Stimulated activated CD8-positive, alpha-beta memory T cell treated with anti-CD3 and anti-CD28 coated beads, Interleukin-2, amount 100 ng/mL, for 48 hours (primary cell): ENCODE data around the gene APMAP.

Experiments
- DNase-seq, 2 donors: peaks; one replicate each; pipeline ENCODE4 v3.0.0-alpha.2; 2020; ENCODE audit warnings: low read depth in 2 of 2

The APMAP gene

DNA sequence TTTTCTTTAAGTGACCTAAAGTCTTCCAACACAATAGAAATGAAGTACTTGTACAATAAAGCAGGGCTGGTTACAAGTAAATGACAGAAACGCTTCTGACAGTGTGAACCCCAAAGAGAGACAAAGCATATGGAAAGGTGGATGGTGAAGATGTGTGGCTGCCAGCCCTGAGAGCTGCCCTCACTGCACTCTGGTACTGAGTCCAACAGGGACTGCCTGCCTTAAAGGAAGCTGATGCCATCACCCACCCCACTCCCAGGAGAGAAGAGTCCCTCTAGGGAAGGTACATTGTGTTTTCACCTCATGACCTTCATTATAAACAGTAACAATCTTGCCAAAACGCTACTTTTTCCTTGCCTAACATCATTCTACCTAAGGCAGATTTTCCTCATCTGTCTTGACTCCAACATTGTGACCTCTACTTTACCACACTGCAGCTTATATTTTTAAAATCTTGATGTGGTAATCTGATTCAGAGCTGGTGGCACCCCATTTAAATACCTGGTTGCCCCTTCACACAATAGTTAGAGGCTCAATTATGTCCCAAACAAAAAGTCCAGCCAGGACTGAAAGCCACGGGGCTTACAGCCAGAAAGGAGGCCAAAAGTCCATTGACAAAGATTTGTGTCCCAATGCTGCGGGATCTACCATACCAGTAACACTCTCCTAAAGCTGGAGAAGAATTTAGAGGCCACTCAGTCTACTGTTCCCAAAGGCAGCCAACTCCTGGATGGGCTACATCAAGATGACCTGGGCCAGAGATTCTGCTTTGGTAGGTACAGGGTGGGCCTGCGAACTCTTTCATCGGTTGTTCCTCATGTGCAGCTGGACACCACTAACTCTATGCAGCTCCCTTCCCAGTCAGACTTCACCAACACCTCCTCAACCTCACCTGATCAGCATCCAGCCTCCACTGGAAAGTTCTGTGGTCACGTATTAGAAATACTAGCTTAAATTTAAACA, 4.4 kb downstream of the APMAP start:
- no peak for DNase-seq

DNA sequence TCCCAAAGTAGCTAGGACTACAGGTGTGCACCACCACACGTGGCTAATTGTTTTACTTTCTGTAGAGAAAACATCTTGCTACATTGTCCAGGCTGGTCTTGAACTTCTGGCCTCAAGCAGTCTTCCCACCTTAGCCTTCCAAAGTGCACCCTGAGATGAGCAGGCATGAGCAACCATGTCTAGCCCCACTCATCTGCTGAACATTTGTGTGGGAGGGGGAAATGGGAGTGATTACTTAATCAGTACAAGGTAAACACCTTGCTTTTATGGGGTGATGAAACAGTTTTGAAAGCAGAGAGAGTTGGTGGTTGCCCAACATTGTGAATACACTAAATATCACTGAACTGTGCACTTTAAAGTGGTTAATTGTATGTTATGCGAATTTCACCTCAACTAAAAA, 5.3 kb downstream of the APMAP start:
- DNase-seq: no peak

DNA sequence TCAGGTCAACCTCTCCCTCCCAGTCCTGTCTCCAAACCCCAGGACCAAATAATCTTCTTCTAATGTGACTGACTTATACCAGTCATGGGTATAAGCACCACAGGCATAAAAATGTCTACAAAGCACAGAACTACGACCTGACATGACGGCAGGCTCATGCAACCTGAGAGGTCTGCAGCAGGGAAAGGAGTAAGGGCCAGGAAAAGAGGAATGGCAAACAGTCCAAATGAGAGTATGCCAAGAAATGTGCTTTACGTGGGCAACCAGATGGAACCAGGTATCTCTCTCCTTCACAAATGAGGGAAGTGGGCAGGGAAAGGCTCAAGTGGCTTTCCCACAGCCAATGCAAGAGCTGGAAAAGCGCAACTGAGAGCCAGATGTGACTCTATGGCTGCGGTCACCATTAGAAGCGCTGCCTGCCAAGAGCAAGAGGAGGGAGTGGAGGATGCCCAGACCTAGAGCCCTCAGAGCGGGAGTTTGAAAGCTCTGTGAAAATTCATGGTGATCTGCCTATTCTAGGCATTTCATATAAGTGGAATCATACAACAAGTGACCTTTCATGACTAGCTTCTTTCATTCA, 6.0 kb downstream of the APMAP start:
- no peak for DNase-seq

DNA sequence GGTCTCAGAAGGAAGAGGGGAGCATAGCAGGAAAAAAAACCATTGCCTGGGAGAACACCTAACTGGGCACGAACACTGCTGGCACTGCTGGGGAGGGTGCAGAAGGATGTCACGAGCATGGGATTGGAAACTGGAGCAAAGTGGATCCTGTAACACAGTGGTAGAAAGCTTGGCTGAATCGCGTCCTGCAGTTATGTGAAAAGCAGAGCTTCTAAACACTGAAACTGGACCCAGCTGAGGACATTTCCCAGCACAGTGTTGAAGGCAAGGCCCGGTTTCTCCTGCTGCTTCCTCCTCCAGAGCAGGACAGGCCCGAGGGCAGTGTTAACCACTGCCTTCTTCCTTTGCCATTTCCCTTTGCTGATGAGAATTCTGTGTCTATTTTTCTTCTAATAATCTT, 6.7 kb downstream of the APMAP start:
- no peak for DNase-seq

DNA sequence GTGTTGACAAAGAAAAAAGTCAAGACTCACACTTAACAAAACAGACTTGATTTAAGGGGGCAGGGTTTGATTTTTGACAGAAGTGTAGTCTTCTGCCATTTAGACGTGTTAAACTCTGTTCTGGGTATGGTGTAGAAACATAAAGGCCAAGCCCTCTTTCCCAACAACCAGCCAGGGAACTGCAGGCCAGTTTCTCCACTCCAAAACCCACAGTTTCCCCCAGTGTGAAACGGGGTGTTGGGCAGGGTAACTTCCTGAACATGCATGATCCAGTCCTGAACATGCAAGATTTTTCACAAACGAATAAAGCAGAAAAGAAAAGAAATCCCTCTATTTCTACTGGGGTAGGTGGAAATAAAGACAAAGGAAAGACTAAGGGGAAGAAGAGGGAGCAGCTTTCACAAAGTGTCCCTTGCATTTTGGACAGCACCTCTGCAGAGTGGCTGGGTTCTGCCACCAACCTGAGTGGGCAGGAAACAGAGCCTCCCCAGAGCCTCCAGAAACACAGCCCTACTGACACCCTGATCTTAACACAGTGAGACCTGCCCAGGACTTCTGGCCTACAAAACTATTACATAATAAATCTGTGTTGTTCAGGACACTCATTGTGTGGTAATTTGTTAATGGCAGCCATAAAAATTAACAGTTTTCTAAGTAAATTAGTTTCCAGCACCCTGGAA, 7.5 kb downstream of the APMAP start:
- no peak for DNase-seq

DNA sequence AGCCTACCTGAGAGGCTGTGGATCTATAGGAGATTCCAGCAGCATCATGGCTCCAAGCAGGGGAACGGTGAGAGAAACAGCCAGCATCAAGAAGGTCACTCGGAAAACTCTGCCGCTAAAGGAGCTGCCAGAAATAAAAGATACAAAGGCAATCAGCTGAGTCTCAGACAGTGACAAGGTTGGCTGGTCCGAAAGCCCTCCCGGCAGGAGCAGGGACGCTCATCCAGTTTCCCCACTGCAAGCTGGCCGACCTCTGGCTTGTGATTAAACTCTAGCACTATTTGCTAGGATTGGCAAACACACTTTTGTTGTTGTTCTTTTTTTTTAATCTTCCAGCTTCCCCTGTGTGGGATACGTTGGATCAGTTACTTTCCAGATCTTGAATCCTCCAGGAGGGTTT, 8.7 kb downstream of the APMAP start:
- no peak for DNase-seq

DNA sequence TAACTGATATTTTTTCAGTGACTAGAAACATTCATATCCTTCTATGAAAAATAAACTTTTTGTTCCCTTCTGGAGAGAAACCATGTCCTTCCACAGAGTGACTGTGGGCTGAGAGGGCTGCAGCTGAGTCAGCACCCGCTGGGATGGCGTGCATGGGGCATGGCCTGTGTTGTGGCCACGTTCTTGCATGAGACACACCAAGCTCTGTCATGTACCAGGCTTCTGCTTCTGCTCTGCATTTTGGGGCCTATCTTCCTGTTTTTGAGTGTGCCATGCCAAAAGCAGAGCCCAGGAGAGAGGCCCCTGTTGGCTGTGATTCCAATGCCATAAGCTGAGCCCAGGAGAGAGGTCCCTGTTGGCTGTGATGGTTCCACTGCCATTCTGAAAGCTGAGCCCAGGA, 10.8 kb downstream of the APMAP start:
- DNase-seq: no peak

DNA sequence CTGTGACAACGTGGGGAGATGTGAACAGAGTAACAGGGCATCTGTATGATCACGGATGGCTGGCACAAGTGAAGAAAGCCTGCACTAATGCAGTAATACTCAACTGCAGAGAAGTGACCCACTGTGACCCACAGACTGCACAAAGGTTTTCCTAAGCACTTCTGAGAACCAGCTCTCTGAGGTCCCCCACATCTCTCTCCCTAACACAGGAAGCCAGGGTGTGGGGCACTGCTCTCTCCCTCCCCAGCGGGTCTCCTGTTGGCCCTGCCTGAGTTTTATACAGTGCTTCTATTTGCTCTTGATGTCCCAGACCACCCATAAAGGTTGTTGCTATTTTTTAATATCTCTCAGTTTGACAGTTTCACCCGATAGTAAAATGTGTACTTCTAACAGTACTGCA, 11.3 kb downstream of the APMAP start:
- no peak for DNase-seq

DNA sequence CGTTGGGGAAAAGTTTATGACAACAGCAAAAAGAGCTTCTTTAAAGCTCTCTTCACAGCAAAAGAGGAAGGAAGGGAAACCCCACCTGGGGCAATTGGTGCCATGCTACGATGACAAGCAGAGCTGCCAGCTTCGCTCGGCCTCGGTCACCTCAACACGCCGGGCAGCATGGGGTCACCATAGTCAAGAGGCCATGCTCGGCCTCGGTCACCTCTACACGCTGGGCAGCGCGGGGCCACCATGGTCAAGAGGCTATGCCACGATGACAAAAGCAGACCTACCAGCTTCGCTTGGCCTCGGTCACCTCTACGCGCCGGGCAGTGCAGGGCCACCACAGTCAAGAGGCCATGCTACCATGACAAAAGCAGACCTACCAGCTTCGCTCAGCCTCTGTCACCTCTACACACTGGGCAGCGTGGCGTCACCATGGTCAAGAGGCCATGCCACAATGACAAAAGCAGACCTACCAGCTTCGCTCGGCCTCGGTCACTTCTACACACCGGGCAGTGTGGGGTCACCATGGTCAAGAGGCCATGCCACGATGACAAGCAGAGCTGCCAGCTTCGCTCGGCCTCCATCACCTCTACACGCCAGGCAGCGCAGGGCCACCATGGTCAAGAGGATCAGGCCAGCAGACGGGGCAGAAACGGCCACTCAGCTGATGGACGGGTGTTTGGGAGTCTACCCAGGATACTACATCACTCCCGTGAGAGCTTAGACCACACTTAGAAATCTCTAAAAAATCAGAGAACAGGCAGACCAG, 12.1 kb downstream of the APMAP start:
- DNase-seq: no peak

DNA sequence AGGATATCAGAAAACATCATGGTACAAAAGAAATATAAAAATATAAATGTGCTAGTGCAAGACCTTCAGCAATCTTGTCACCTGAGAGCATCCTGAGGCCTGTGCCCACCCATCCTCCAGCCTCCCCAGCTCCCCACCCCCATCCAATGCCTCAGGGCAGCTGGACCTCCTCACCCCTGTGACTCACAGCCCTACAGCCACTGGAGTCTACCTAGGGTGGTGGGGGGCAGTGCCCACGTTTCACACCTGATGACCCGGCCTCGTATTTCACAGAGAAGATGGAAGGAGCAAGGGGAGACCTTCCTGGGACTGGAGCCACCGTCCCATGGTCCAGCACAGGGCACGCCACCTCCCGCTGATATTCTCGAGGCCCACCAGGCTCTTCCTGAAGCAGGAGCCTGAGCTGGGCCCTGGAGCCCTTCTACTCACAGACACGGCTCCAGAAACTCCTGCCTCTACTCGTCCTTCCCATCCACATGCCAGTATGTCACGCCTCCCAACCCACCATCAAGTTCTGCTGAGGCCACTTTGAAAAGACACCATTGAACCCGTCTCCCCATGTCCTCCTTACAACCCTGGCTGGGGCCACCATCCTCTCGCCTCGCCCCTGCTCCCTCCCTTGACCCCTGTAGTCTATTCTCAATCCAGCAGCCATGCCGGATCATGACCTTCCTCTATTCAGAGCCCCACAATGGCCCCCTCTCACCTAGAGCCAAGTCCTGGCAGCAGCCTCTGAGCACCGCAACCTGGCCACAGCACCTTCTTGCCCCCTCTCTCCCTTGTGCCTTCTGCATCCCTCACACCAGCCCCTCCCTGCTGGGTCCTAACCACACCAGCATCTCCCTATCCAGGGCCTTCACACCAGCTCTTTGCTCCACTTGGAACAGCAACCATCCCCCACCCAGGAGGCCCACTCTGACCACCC, 13.3 kb downstream of the APMAP start:
- DNase-seq: no peak

DNA sequence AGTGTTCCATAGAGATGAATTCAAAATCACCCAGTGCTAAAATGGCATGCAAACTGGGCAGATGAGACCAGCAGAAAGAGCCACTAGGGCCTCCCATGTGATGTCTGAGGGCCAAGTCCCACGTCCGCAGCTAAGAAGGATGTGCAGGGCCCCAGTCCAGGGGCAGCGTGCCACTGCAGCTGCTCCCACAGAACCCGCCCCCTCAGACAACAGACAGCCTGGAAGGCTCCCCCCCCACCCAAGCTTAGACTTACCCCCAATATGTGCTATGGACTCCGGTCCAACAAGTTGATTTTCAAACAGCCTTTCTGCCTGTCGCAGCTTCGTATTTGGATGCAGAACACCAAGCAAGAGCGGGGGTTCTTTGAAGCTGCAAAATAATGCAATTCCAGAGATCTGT, 14.0 kb downstream of the APMAP start:
- DNase-seq: no peak

DNA sequence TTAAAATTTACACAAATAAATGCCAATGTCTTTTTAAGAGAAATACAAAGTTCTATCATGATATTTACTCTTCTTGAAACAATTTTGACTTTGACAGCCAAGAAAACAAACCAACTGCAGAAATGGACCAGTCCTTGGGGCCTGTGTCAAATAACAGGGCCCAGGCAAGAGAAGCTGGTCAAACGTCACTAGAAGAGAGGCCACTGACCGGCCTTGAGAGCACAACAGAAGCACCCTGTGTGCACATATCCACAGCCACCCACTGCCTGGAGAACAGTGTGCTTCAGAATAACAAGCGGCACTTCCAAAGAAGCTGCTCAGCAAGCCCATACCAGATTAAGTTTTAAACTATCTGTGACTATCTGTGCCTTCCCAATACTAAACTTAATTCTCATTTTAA, 14.8 kb downstream of the APMAP start:
- DNase-seq: no peak

DNA sequence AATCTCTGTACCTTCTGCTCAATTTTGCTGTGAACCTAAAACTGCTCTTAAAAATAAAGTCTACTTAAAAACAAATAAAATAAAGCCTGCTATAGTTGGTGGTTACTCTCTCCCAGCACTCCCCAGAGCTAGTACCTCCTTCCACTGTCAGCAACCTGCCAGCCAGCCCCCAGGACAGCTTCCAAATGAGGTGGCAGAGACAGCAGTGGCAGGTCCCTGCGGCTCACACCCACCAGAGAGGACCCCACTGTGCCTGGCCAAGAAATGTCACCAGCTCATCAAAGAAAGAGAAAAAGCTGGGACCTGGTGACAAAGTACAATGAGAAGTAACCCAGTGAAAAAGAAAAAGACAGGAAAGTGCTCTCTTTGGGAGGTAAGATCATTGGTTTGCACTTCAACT, 15.2 kb downstream of the APMAP start:
- no peak for DNase-seq

DNA sequence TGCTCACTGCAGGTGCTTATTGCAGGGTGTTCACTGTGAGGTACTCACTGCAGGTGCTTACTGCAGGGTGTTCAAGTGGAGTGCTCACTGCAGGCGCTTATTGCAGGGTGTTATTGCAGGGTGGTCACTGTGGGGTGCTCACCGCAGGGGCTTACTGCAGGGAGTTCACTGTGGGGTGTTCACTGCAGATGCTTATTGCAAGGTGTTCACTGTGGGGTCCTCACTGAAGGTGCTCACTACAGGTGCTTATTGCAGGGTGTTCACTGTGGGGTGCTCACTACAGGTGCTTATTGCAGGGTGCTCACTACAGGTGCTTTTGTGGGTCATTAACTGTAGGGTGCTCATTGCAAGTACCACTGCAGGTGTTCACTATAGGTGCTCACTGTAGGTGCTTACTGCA, 20.2 kb downstream of the APMAP start:
- no peak for DNase-seq

DNA sequence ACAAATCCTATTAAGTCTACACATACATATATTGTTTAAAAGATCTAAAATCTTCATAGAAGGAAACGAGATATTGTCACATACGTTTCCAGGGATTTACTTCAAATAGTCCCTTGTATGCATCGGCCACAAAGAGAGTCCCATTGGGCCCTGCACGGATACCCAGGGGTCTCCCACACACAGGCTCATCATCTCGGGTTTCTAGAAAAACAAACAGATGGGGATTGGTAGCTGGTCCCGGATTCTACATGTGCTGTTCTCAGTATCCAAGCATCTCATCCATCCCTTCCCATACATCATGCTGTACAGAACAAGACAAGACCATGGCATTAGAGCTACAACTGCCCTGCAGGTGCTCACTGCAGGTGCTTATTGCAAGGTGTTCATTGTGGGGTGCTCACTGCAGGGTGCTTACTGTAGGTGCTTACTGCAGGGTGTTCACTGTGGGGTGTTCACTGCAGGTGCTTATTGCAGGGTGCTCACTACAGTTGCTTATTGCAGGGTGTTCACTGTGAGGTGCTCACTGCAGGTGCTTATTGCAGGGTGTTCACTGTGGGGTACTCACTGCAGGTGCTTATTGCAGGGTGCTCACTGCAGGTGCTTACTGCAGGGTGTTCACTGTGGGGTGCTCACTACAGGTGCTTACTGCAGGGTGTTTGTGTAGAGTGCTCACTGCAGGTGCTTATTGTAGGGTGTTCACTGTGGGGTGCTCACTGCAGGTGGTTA, 21.0 kb downstream of the APMAP start:
- DNase-seq: no peak

DNA sequence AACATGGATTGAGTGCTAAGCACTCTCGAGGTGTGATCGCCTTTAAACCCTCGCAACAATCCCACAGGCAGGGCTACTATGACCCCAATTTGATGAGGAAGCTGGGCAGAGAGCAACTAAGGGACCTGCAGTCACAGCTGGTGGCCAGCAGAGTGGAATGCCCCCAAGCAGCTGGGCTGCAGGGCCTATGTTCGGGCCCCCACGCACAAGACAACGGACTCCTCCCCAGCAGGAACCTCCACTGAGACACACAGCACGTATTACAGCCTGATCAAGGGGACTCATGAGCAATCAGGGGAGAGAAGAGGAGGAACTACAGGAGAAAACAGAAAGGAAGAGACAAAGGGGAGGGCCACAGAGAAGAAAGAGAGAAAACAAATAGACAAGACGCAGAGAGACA, 21.8 kb downstream of the APMAP start:
- no peak for DNase-seq

DNA sequence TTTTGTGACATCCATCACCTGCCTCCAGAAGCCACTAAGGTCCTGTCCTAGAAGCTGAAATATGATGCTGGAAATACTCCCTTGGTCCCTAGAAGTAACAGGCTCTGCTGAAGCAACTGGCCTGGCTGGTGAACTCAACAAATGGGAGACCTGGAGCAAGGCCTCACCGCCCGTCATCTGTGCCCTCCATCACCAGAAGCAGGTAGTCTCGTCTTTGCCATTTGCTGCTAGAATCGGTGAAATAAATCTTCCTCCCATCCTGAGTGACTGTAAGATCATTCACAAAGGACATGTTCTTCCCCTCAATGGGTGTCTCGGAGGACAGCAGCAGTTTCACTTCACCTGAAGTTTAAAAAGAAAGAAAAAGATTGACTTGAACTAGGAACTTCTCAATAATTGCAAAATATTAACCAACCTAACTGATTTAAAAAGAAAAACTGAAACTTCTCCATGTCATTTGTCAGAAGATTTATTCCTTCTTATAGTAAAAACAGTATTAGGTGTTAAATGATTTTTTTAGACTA, 22.5 kb downstream of the APMAP start:
- no peak for DNase-seq

DNA sequence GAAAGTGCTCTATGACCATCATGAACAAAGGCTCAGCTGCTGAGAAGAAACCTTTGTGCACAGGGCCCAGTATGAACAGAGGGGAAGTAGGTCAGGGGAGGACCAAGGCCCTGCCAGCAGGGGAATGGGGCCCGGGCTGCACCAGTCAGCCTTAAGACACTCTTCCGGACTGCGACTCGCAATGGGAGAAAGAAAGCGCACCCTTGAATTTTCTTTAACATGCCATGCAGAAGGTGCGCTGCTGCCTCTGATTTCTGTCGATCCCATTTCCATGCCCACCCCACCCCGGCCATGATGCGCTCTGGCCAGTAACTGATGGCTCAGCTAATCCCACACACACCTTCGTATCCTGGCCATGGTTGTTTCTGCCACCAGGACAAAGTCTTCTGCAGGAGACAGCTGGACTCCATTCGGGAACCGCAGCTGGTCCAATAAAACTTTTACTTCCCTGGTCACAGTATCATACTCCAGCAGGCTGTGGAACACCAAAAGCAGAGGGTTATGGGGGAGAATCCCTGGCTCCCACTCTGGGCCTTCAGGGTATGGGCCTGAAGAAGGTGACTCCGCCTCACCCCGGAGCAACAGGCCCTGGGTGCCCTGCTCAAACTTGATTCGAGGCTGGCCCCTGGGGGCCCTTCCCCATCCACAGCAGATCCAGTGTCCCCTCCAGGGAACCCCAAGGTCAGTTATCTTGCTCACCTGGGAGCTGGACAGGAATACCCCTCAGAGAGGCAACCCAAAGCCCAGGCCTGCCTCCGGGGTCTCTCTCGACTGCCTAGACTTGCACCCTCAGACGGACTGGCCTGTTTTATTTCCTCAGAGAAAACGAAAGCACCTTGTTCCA, 23.1 kb downstream of the APMAP start:
- DNase-seq: no peak

DNA sequence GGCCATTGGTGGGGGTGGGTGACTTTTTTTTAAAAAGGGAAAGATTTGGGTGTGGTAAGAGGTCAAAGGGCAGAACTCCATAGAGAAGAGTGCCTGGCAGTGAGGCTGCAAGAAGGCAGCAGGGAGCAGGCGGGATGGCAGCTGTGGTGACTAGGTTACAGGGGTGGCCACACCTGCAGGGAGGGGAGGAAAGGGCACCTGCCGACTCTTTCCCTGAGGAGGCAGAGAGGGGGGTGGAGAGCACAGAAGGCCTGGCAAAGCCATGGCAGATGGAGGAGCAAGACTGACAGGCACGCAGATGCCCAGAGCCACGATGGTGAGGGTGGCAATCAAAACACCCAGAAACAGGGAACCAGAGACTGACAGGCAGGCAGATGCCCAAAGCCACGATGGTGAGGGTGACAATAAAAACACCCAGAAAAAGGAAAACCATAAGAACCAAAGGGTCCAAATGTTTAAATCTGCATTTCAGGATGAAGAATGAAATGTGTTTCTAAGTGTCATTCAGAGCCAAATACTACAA, 24.2 kb downstream of the APMAP start:
- no peak for DNase-seq
